A673 (cell line): ENCODE results near the gene MRPL47.

Experiments
- EZH2 ChIP-seq: fragments of 200-600 bp; sonication (generic); IDR thresholded peaks from 2 replicates; pipeline ENCODE4 v1.6.1; 2017; ENCODE audit warnings: borderline replicate concordance, low read depth, mild to moderate bottlenecking, mixed read lengths, antibody characterized with exemption, low read length; ENCODE audit not compliant: poor library complexity, severe bottlenecking
- TF ChIP-seq, protein P1 (sequence below): fragments of 300-800, 200-600 bp; sonication (generic); conservative IDR thresholded peaks from 2 replicates; pipeline ENCODE4 v1.5.1; 2017; ENCODE audit warnings: low read depth, mild to moderate bottlenecking, antibody characterized with exemption, low read length, moderate library complexity, mixed read lengths

DNA sequence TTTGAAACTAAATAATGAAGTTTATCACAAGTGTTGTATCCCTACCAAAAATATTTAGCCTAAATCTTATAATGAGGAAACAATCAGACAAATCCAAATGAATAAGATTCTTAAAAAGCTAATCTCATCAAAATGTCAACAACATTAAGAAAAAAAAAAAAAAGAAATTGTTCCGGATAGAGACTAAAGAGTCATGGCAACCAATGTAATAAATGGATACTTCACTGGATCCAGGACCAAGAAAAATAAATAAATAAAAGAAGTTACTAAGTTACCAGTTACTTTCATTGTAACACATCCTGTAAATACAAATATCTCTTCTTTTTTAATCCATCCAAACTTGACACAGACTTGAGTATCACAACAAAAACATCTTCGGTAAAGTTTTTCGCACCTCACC, 607 bp downstream of the MRPL47 start:
- TF ChIP-seq, protein P1, sequence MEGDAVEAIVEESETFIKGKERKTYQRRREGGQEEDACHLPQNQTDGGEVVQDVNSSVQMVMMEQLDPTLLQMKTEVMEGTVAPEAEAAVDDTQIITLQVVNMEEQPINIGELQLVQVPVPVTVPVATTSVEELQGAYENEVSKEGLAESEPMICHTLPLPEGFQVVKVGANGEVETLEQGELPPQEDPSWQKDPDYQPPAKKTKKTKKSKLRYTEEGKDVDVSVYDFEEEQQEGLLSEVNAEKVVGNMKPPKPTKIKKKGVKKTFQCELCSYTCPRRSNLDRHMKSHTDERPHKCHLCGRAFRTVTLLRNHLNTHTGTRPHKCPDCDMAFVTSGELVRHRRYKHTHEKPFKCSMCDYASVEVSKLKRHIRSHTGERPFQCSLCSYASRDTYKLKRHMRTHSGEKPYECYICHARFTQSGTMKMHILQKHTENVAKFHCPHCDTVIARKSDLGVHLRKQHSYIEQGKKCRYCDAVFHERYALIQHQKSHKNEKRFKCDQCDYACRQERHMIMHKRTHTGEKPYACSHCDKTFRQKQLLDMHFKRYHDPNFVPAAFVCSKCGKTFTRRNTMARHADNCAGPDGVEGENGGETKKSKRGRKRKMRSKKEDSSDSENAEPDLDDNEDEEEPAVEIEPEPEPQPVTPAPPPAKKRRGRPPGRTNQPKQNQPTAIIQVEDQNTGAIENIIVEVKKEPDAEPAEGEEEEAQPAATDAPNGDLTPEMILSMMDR = no peak
- no peak for TF ChIP-seq EZH2
